ENCODE data around the gene INPP5F. TPM values are rescaled to one million over a fixed set of nuclear protein-coding genes. Genes with fewer than 3 reads are reported as not detected.
"Not testable (repeated sequence)": the region's sequence is repeated elsewhere in the genome, so short reads cannot be mapped to it uniquely, and the experiment has no call there.

Gene INPP5F
- total and polyA plus RNA-seq, 5 experiments from 2014 or later = 1.4 to 10.9 (median 2.5) TPM

- DNase-seq (no peak), ATAC-seq (no peak)
- H3K27ac Mint-ChIP-seq = peak overlapping the region in 1 of 10 donors; percentile 34
- no peaks in the 10 kb centered on the region for H3K36me3 Mint-ChIP-seq
- no peak overlapping the region for H3K4me3 Mint-ChIP-seq
- no peaks in the 10 kb centered on the region for H3K9me3 Mint-ChIP-seq
- H3K27me3 Mint-ChIP-seq = peaks cover 0 to 1% (median 0%) of the 10 kb centered on the region in 5 donors
- POLR2A ChIA-PET = interaction anchor here (0.7 kb wide), 1 partner anchor 25 kb away, joined by 4 read pairs; no protein-coding TSS in a partner anchor
- peaks cover 0 to 37% (median 10%) of the 10 kb centered on the region in 4 donors for H3K4me1 Mint-ChIP-seq
Observed at GRCh38 chr10:119689016-119689580, 36.8 kb upstream of the INPP5F start.

- H3K27ac Mint-ChIP-seq = no peak overlapping the region
- DNase-seq (no peak), ATAC-seq (no peak)
- peaks cover 0 to 1% (median 0%) of the 10 kb centered on the region in 3 donors for H3K36me3 Mint-ChIP-seq
- no peaks in the 10 kb centered on the region for H3K9me3 Mint-ChIP-seq
- H3K27me3 Mint-ChIP-seq = peaks cover 0 to 10% (median 0%) of the 10 kb centered on the region in 5 donors
- peaks cover 0 to 31% (median 5%) of the 10 kb centered on the region in 4 donors for H3K4me1 Mint-ChIP-seq
- POLR2A ChIA-PET = no interaction called here
- no peak overlapping the region for H3K4me3 Mint-ChIP-seq
Observed at GRCh38 chr10:119691726-119692125, 34.1 kb upstream of the INPP5F start.

GRCh38 chr10:119693262-119693957, 32.4 kb upstream of the INPP5F start:
- no peak for DNase-seq
- Mint-ChIP-seq H3K27me3 (peaks cover 0 to 10% (median 0%) of the 10 kb centered on the region in 5 donors), H3K4me3 (peak overlapping the region in 2 of 10 donors; percentile 3 to 27), H3K27ac (peak overlapping the region in 3 of 10 donors; percentile 42 to 52 (median 45)), H3K9me3 (no peaks in the 10 kb centered on the region), H3K4me1 (peaks cover 0 to 17% (median 0%) of the 10 kb centered on the region in 4 donors), H3K36me3 (peaks cover 0 to 1% (median 0%) of the 10 kb centered on the region in 3 donors)
- no peak for ATAC-seq
- POLR2A ChIA-PET = no interaction called here

DNA sequence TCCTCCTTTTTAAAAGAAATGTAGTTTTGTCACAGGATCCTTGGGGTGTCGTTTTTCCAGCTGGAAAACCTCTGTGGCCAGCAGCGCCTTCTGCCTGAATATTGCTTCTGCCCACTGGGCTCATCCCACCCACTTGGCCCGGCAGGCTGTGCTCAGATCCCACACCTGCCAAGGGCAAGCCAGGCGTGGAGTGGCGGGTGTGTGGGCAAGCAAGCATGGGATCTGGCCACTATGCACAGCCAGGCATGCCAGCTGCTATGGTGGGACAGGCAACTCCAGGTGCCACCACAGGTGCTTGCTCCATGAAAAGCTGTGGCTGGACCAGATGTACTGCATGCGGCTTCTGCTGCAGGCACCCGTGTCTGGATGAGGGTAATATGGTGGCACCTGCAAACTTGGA, 31.2 kb upstream of the INPP5F start:
- ATAC-seq (no peak), DNase-seq (no peak)
- peaks cover 0 to 10% (median 0%) of the 10 kb centered on the region in 5 donors for H3K27me3 Mint-ChIP-seq
- peaks cover 0 to 13% (median 0%) of the 10 kb centered on the region in 4 donors for H3K4me1 Mint-ChIP-seq
- no peaks in the 10 kb centered on the region for H3K9me3 Mint-ChIP-seq
- H3K27ac Mint-ChIP-seq = no peak overlapping the region
- H3K36me3 Mint-ChIP-seq = peaks cover 0 to 1% (median 0%) of the 10 kb centered on the region in 3 donors
- POLR2A ChIA-PET = no interaction called here
- no peak overlapping the region for H3K4me3 Mint-ChIP-seq

DNA sequence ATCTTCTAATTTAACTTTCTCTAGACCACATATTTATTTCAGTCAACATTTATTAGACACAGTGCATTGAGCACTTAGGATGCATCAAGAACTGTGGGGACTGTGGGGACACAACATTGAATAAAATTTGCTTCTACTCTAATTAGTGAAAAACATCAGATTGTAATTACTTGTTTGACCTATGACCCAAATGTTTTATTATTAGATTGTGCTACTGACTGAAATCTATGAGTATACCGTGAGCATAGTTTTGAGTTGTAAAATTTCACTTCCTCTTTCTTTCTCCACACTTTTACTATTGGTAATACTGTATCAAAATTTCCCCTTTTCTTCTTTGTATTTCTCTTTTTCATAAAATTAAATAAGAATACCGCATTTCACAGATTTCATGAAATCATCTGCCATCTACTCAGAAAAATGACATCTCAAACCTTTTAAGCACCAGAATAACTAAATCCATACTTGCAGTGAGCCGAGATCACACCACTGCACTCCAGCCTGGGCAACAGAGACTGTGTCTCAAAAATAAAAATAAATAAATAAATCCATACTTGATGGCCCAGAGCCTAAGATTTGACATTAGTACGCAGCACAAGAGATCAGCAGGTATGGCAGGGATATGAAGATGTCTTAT, 25.4 kb upstream of the INPP5F start:
- Mint-ChIP-seq H3K27ac (peak overlapping the region in 2 of 10 donors; percentile 39 to 47), H3K36me3 (no peaks in the 10 kb centered on the region), H3K27me3 (peaks cover 0 to 2% (median 0%) of the 10 kb centered on the region in 5 donors), H3K9me3 (no peaks in the 10 kb centered on the region), H3K4me3 (no peak overlapping the region), H3K4me1 (peaks cover 0 to 33% (median 0%) of the 10 kb centered on the region in 4 donors)
- POLR2A ChIA-PET = no interaction called here
- DNase-seq = no peak
- ATAC-seq = no peak

DNA sequence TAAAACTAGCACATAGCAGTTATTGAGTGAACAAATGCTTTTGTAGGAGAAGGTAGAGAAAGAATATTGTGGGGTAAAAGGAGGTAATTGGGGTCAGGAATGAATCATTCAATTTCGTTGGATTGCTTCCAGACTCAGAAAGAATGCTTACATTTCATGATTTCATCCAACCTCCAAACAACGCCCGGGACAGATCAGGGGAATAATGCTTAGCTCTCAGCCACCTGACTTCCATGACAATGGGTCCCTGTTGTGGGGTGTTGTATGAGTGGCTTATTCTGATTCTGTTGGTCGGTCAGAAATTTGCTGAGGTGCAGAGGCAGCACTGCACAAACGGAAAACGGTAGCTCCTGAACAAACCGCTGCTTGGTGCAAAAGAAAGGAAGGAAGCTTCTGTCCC, 24.0 kb upstream of the INPP5F start:
- H3K36me3 Mint-ChIP-seq = peaks cover 0 to 10% (median 4%) of the 10 kb centered on the region in 3 donors
- H3K27me3 Mint-ChIP-seq = peaks cover 0 to 1% (median 0%) of the 10 kb centered on the region in 5 donors
- ATAC-seq = no peak
- peaks cover 0 to 11% (median 5%) of the 10 kb centered on the region in 9 donors for H3K9me3 Mint-ChIP-seq
- POLR2A ChIA-PET = no interaction called here
- H3K4me1 Mint-ChIP-seq = peaks cover 0 to 41% (median 0%) of the 10 kb centered on the region in 4 donors
- H3K27ac Mint-ChIP-seq = no peak overlapping the region
- DNase-seq = no peak
- no peak overlapping the region for H3K4me3 Mint-ChIP-seq

GRCh38 chr10:119702583-119702982, 23.3 kb upstream of the INPP5F start:
- POLR2A ChIA-PET = no interaction called here
- peaks cover 4 to 19% (median 10%) of the 10 kb centered on the region in 9 donors for H3K9me3 Mint-ChIP-seq
- peaks cover 0 to 1% (median 0%) of the 10 kb centered on the region in 5 donors for H3K27me3 Mint-ChIP-seq
- DNase-seq (no peak), ATAC-seq (no peak)
- H3K4me1 Mint-ChIP-seq = peaks cover 0 to 46% (median 0%) of the 10 kb centered on the region in 4 donors
- H3K36me3 Mint-ChIP-seq = peaks cover 0 to 12% (median 10%) of the 10 kb centered on the region in 3 donors
- peak overlapping the region in 1 of 10 donors; percentile 36 for H3K27ac Mint-ChIP-seq
- H3K4me3 Mint-ChIP-seq = no peak overlapping the region

DNA sequence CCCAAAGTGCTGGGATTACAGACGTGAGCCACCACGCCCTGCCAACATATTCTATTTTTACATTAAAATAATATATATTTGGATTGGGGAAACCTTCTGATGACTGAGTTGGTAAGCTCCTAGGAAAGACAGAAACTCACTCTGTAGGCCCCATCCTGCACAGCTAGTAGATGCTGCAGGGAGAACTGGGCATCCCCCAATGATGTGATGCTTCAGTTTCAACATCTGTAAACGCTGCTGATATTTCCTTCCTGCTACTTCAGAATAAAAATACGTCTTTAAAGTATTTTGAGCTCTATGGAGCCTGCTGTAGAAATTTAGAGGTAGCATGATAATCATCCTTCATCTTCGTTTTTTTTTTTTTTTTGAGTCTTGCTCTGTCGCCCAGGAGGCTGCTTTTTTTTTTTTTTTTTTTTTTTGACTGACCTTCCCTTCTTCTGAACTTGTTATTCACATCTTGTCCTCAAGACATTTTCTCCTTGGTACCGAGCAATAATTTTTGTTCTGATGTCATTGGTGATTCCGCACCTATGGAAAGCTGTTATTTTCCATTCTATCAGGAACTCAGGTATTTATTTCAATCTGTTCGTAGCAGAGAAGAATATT, 21.8 kb upstream of the INPP5F start:
- Mint-ChIP-seq H3K36me3 (peaks cover 0 to 12% (median 12%) of the 10 kb centered on the region in 3 donors), H3K4me3 (peak overlapping the region in 1 of 10 donors; percentile 9), H3K4me1 (peaks cover 0 to 59% (median 0%) of the 10 kb centered on the region in 4 donors), H3K27me3 (peaks cover 0 to 1% (median 0%) of the 10 kb centered on the region in 5 donors), H3K9me3 (peaks cover 4 to 20% (median 10%) of the 10 kb centered on the region in 9 donors), H3K27ac (peak overlapping the region in 2 of 10 donors; percentile 0 to 55)
- ATAC-seq (no peak), DNase-seq (no peak)
- POLR2A ChIA-PET = interaction anchor here (1.3 kb wide), 1 partner anchor 22 kb away, joined by 3 read pairs; the partner anchor contains the start of gene INPP5F

DNA sequence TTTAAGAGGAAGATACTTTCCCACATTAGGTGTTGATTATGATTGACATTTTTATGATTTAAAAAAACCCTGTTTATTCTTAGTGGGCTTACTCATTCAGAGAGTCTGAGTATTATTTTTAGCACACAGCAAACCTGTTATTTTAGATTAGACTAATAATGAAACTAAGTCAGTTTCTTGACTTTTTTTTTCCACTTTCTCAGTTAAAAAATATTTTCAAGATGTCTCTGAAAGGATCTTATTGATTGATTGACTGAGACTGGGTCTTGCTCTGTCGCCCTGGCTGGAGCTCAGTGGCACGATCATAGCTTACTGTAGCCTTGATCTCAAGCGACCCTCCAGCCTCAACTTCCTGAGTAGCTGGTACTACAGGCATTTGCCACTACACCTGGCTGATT, 20.4 kb upstream of the INPP5F start:
- Mint-ChIP-seq H3K27me3 (peaks cover 0 to 1% (median 0%) of the 10 kb centered on the region in 5 donors), H3K9me3 (peaks cover 4 to 26% (median 12%) of the 10 kb centered on the region in 9 donors), H3K27ac (peak overlapping the region in 2 of 10 donors; percentile 44 to 53), H3K4me1 (peaks cover 0 to 59% (median 0%) of the 10 kb centered on the region in 4 donors), H3K36me3 (peaks cover 0 to 12% (median 12%) of the 10 kb centered on the region in 3 donors), H3K4me3 (peak overlapping the region in 2 of 10 donors; percentile 7 to 52)
- peak in 1 of 2 donors; percentile 28 for ATAC-seq
- POLR2A ChIA-PET = no interaction called here
- DNase-seq = no peak

DNA sequence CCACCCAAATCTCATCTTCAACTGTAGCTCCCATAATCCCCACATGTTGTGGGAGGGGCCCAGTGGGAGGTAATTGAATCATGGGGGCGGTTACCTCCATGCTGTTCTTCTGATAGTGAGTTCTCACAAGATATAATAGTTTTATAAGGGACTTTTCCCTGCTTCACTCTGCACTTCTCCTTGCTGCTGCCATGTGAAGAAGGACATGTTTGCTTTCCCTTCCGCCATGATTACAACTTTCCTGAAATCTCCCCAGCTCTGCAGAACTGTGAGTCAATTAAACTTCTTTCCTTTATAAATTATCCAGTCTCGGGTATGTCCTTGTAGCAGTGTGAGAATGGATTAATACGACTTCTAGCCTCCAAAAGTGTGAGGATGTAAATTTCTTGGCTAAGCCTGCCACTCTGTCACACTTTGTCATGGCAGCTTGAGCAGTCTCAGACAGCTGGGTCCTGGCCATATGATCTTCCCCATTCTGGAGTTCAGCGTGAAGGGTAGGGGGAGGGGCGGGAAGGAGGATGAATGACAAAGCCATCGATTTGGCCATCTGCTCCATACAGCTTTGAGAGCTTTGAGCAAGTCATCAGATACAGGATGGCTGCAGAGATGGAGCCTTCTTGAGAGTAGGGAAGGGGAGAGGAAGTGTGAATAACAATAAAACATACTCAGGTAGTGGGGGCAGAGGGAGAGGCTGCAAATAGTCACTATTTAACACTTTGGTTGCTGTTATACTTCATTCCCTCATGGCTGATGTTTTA, 19.1 kb upstream of the INPP5F start:
- POLR2A ChIA-PET = no interaction called here
- peaks cover 0 to 54% (median 0%) of the 10 kb centered on the region in 4 donors for H3K4me1 Mint-ChIP-seq

DNA sequence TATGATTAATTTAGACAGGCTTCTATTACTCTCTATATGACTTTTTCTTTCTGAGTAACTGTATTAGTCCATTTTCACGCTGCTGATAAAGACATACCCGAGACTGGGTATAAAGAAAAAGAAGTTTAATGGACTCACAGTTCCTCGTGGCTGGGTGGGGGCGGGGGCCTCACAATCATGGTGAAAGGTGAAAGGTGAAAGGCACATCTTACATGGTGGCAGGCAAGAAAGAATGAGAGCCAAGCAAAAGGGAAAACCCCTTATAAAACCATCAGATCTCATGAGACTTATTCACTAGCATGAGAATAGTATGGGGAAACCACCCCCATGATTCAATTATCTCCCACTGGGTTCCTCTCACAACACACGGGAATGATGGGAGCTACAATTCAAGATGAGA, 18.5 kb upstream of the INPP5F start:
- Mint-ChIP-seq H3K4me1 (peaks cover 0 to 53% (median 0%) of the 10 kb centered on the region in 4 donors), H3K9me3 (peaks cover 4 to 30% (median 12%) of the 10 kb centered on the region in 9 donors), H3K36me3 (peaks cover 0 to 12% (median 12%) of the 10 kb centered on the region in 3 donors), H3K27ac (peak overlapping the region in 1 of 10 donors; percentile 44)
- DNase-seq, H3K27me3 Mint-ChIP-seq, H3K4me3 Mint-ChIP-seq, ATAC-seq, POLR2A ChIA-PET: not testable (repeated sequence)

More for the DNA sequence above, 19.1 kb upstream of the INPP5F start:
- no peak for ATAC-seq
- H3K27ac Mint-ChIP-seq = peak overlapping the region in 1 of 10 donors; percentile 44
- no peak overlapping the region for H3K4me3 Mint-ChIP-seq
- H3K9me3 Mint-ChIP-seq = peaks cover 4 to 26% (median 12%) of the 10 kb centered on the region in 9 donors
- no peak for DNase-seq
- H3K27me3 Mint-ChIP-seq = peaks cover 0 to 1% (median 0%) of the 10 kb centered on the region in 5 donors
- peaks cover 0 to 12% (median 12%) of the 10 kb centered on the region in 3 donors for H3K36me3 Mint-ChIP-seq

Measured in naive thymus-derived CD8-positive, alpha-beta T cell (primary cell).